DMS53 (cell line): ENCODE results near the gene APH1B.

ENCODE experiments used
- DNase-seq: peaks from one replicate; lab custom pipeline; 2025; lab: John Stamatoyannopoulos, UW

The APH1B gene

DNA sequence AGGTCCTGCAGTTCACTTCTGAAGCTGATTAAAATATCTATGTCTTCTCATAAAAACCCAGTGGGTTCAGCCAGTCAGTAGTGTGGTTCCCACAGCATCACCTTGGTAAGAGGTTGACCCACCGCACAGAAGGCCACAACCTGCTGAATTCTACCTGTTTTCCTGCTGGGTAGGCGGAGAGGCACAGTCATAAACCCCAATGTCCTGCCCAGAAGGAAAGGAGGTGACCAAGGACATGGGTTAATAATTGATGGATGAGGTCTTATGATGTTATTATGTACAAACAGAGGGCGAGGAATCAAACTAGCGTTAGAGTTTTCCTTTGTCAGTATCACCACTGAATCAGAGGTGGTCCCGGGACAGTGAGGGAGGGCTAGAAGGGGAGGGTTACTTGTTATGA, 76.5 kb downstream of the APH1B start:
- DNase-seq: peak; percentile 76

DNA sequence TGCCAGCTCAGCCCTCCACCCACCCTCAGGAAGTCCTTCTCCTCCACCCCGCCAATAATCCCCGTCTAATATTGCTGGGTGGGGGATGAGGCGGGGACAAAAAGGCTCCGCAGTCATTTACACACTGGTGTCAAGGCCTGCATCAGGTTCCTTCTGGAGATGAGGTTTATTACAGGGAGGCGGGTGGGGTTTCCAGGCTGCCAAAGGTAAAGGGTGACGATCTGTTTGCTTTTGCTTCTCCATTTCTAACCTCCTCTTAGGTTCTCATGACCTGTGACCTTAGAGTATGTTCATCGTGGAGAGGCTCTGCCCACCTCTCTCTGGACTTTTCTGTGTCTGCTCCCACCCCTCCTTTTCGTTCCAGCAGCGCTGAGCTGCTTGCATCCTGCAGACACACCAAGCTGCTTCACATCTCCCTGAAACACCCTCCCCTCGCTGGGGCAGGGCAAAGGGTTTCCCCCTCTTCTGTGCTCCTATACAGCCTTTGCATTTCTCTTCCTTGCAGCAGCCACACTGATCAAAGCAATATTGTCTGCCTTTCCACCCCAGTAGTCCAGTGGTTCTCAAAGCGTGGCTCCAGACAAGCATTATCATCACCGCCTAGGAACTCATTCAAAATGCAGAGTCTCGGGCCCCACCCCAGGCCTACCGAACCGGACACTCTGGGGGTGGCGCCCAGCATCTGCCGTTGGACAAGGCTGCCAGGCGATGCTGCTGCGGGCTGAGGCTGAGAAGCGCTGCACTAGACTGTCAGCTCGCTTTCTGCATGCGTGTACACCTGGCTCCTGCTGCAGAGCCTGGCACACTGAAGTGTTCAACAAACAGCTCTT, 77.6 kb downstream of the APH1B start:
- peak; percentile 77 for DNase-seq

GRCh38 chr15:63357061-63357460, 79.7 kb downstream of the APH1B start:
- DNase-seq: no peak

DNA sequence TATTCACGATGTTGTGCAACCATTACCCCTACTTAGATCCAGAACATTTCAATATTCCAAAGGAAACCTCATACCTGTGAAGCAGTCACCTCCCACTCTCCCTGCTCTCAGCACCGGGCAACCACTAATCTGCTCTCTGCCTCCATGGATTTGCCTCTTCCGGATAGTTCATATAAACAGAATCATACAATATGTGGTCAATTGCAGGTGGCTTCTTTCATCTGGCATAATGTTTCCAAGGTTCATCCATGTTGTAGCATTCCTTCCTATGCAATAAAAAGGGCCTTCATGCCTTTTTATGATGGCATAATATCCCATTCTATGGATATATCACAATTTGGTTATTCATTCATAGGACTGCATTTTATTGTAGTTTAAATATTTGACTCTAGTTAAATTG, 80.3 kb downstream of the APH1B start:
- DNase-seq: no peak

DNA sequence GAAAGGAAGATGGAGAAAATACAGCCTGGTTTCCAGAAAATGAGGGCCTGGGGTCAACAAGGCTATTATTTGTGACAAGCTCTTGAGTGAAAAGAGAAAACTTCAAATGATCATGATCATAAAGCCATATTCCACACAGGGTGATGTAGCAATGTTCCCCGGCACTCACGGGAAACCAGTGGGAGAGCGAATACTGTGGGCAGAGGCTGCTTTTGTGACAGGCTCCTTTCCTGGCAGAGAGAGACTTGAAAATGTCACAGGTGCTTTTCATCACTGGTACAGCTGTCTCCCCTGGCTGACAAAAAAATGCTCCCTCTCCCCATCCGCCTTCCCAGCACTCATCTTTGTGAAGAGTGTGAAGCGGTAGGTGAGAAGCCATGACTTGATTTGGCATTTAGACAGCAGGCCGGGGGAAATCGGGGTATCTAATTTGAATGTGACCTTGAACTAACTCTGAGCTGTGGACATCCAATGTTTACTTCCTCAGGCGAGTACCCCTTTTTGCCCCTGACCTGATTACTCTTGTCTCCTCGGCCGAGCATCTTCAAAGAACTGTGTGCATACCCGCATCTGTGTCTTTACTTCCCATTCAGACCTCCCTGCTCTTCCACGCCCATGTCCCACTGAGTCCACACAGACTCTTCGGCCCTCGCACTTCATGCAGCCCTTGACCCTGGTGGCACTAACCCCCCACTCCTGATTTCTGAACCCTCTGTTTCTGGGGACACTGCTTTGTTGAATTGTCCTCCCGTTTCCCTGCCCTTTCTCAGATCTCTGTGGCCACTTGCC, 81.0 kb downstream of the APH1B start:
- DNase-seq: no peak
